Adrenal gland (tissue), 5 donors: ENCODE data around the gene STARD5.

Experiments
- CTCF ChIP-seq, 6 experiments: fragments of 450-650 bp in 4 of 6; fragments of 200-600 bp in 2 of 6; sonication (generic) in 1 of 6; IDR thresholded peaks; 1 replicate in 5 of 6; 2 replicates in 1 of 6; pipeline versions ENCODE4 v1.5.1 to v1.8.0; 2016 to 2021; ENCODE audit warnings: antibody characterized with exemption in 6 of 6, mild to moderate bottlenecking in 2 of 6, moderate library complexity in 1 of 6
- POLR2A ChIP-seq, 2 donors: fragments of 450-650 bp; IDR thresholded peaks; one replicate each; pipeline ENCODE4 v1.6.1; 2017; ENCODE audit warnings: antibody characterized with exemption in 2 of 2, mild to moderate bottlenecking in 2 of 2, moderate library complexity in 1 of 2
- donor health status: DM: no; HTN: no; CAD: no.

GRCh38 chr15:81273855-81274254, 50.1 kb downstream of the STARD5 start:
- TF ChIP-seq POLR2A (IDR thresholded peaks at IDR 0.05) (no peak), CTCF (IDR thresholded peaks at IDR 0.05) (no peak)
